Nephron (organoid): Measurements from ENCODE around the gene SMARCA2.

Experiments
- H3K27ac Mint-ChIP-seq, 3 experiments: 2 replicates each; pipeline ENCODE4 v1.8.0; 2020; ENCODE audit warnings: mixed read lengths in 3 of 3, mild to moderate bottlenecking in 2 of 3, moderate library complexity in 1 of 3
- H3K27me3 Mint-ChIP-seq: 2 replicates; pipeline ENCODE4 v1.8.0; 2021; ENCODE audit warnings: low read depth, mild to moderate bottlenecking, moderate library complexity, mixed read lengths
- H3K36me3 Mint-ChIP-seq: 2 replicates; pipeline ENCODE4 v1.8.0; 2020; ENCODE audit warnings: low read depth, mixed read lengths
- H3K4me1 Mint-ChIP-seq: 2 replicates; pipeline ENCODE4 v1.8.0; 2020; ENCODE audit warnings: mixed read lengths
- H3K4me3 Mint-ChIP-seq, 3 experiments: 2 replicates each; pipeline ENCODE4 v1.8.0; 2020; ENCODE audit warnings: mild to moderate bottlenecking in 3 of 3, mixed read lengths in 3 of 3, moderate library complexity in 2 of 3
- H3K9me3 Mint-ChIP-seq: 2 replicates; pipeline ENCODE4 v1.8.0; 2020; ENCODE audit warnings: mixed read lengths
- CTCF ChIP-seq, 3 experiments: fragments of 200-600 bp; sonication (generic); IDR thresholded peaks; one replicate each; pipeline ENCODE4 v1.5.0; 2021; ENCODE audit warnings: antibody characterized with exemption in 3 of 3; ENCODE audit not compliant: unreplicated experiment in 3 of 3

The SMARCA2 gene

GRCh38 chr9:2055203-2055658 is 40.1 kb downstream of the SMARCA2 start:
- Mint-ChIP-seq H3K4me1 (peaks cover 6% of the 10 kb centered on the region), H3K27ac (no peak overlapping the region), H3K36me3 (peaks cover 47% of the 10 kb centered on the region), H3K27me3 (peaks cover 4% of the 10 kb centered on the region), H3K9me3 (no peaks in the 10 kb centered on the region), H3K4me3 (no peak overlapping the region)
- TF ChIP-seq CTCF (IDR thresholded peaks at IDR 0.05; ENCODE audit: unreplicated experiment in 3 of 3) = no peak

DNA sequence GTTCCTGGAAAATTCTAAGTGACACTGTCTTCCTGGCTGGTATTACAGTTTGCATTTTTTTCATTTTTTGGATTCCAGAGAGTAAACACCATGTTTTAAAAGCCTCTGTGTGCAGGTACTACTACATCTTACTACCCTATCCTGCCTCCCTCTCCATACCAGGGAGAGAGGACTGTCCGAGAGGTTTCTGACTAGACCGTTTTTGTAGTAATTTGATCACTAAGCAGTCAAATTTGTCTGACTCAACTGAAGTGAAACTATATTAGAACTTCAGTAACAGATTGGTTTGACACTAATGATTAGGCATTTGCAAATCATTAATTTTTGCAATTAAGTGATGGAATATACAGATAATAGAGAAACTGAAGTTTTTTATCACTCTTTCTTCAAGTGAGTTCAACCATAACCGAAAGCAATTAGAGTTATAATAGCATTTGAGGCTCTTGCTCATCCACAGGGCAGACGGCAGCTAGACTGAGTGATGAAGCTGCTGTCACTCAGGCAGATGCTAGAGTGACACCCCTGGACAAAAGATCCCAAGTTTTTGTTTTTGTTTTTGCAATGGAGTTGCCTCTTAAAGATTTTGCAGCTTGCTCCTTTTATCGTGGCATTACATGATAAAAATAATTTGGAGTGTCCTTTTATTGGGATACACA is 44.3 kb downstream of the SMARCA2 start:
- no peak overlapping the region for H3K27ac Mint-ChIP-seq
- no peaks in the 10 kb centered on the region for H3K9me3 Mint-ChIP-seq
- H3K36me3 Mint-ChIP-seq = peaks cover 69% of the 10 kb centered on the region
- H3K4me1 Mint-ChIP-seq = peaks cover 2% of the 10 kb centered on the region
- H3K4me3 Mint-ChIP-seq = no peak overlapping the region
- H3K27me3 Mint-ChIP-seq = no peaks in the 10 kb centered on the region
- TF ChIP-seq CTCF (IDR thresholded peaks at IDR 0.05; ENCODE audit: unreplicated experiment in 3 of 3) = no peak

DNA sequence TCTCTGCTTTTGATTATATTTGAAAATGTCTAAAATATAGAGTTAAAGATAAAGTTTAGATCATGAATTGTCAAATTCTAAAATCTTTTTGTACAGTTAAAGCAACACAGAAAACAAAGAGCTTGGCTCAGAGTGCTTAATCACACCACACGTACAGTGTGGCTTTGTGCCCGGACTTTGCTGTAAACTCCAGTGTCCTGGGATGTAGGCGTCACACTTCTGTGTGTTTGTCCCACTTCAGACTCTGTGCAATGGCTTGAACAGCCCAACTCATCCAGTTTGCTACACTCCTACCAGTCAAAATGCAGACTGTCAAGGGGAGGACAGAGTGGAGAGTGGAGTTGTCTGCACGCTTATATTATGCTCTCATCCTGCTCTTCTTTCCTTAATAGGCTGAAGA is 45.3 kb downstream of the SMARCA2 start:
- H3K9me3 Mint-ChIP-seq = no peaks in the 10 kb centered on the region
- peaks cover 68% of the 10 kb centered on the region for H3K36me3 Mint-ChIP-seq
- H3K27me3 Mint-ChIP-seq = no peaks in the 10 kb centered on the region
- TF ChIP-seq CTCF (IDR thresholded peaks at IDR 0.05; ENCODE audit: unreplicated experiment in 3 of 3) = no peak
- H3K4me1 Mint-ChIP-seq = no peaks in the 10 kb centered on the region
- H3K4me3 Mint-ChIP-seq = no peak overlapping the region
- H3K27ac Mint-ChIP-seq = no peak overlapping the region

GRCh38 chr9:2065704-2066103 is 50.6 kb downstream of the SMARCA2 start:
- no peak overlapping the region for H3K4me3 Mint-ChIP-seq
- H3K27me3 Mint-ChIP-seq = no peaks in the 10 kb centered on the region
- H3K36me3 Mint-ChIP-seq = peaks cover 35% of the 10 kb centered on the region
- no peak for TF ChIP-seq CTCF (IDR thresholded peaks at IDR 0.05; ENCODE audit: unreplicated experiment in 3 of 3)
- H3K27ac Mint-ChIP-seq = no peak overlapping the region
- no peaks in the 10 kb centered on the region for H3K9me3 Mint-ChIP-seq
- H3K4me1 Mint-ChIP-seq = peaks cover 4% of the 10 kb centered on the region

DNA sequence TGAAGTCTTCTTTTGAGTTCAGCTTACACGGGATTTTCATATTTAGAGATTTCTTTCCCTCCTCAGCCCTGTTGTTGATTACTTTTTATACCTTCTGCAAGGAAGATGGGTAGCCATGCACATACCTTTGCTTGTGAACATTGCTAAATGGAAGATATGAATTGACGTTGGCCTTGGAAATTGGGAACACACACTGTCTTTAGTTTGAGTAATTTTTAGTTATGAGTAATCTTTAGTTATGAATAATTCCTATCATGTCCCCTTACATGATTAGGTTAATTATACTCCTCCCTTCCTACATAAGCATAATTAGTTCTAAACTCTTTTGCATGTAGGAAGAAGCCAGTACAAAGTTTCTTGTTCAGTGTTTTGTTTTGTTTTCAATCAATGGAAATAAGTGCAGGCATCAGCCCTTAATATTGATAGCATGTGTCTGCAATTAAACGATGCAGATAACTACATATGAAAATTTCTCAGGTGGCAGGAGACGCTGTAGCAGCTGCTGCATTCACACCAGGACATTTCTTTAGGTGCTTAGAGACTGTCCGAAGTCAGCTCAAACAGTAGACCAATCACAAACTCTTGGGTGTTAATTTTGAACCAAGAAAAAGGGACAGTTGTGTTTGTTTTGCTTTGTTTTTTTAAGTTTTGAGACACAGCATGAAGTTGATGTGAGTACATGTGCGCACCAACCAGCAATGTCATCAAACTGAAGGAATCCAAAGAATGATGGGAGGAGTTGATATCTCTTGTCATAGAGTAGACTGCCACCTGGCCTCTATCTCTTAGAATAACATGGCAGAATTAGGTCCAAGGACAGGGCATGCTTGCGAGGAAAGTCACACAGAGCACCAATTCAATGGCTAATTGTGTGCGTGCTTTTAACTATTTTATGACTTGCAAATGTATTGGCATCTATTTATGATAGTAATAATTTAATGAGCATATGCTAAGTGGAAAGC is 51.4 kb downstream of the SMARCA2 start:
- Mint-ChIP-seq H3K27me3 (no peaks in the 10 kb centered on the region), H3K4me3 (no peak overlapping the region), H3K9me3 (no peaks in the 10 kb centered on the region), H3K36me3 (peaks cover 35% of the 10 kb centered on the region), H3K27ac (no peak overlapping the region), H3K4me1 (peaks cover 4% of the 10 kb centered on the region)
- TF ChIP-seq CTCF (IDR thresholded peaks at IDR 0.05; ENCODE audit: unreplicated experiment in 3 of 3) = no peak
